ENCODE measurements around the gene F13B.

- TF ChIP-seq CTCF (conservative IDR thresholded peaks at IDR 0.05; ENCODE audit: low read depth, low read length) = no peak
- TF ChIP-seq MXI1 (IDR thresholded peaks at IDR 0.05; ENCODE audit: borderline replicate concordance, low read depth, low read length) = no peak
- no peak for TF ChIP-seq POLR2A (IDR thresholded peaks at IDR 0.05; ENCODE audit: low read depth, low read length)
- no peak for TF ChIP-seq SMC3 (IDR thresholded peaks at IDR 0.05; ENCODE audit: low read depth, low read length)
- TF ChIP-seq USF2 (IDR thresholded peaks at IDR 0.05; ENCODE audit: low read depth, low read length) = no peak
- no peak for TF ChIP-seq MAZ (IDR thresholded peaks at IDR 0.05; ENCODE audit: borderline replicate concordance, low read depth, low read length)
- no peak for TF ChIP-seq BHLHE40 (IDR thresholded peaks at IDR 0.05; ENCODE audit: low read depth, low read length)
- TF ChIP-seq RCOR1 (IDR thresholded peaks at IDR 0.05; ENCODE audit: insufficient replicate concordance, low read length) = no peak
- TF ChIP-seq RFX5 (IDR thresholded peaks at IDR 0.05; ENCODE audit: low read depth, low read length) = no peak
Measured at GRCh38 chr1:197062692-197063091, 4.4 kb downstream of the F13B start.
